Fibroblast of lung (primary cell): Measurements from ENCODE around the gene TMC5. TPM values are rescaled to one million over a fixed set of nuclear protein-coding genes. Genes with fewer than 3 reads are reported as not detected.
"Not testable (repeated sequence)": the region's sequence is repeated elsewhere in the genome, so short reads cannot be mapped to it uniquely, and the experiment has no call there.

Experiments used
- DNase-seq, 2 donors: peaks; one replicate each; pipeline versions ENCODE4 v3.0.0 to v3.0.0-alpha.2; 2010; ENCODE audit warnings: low read depth in 2 of 2
- H2AFZ ChIP-seq: 2 replicates; pipeline ENCODE4 v1.5.1; 2012; ENCODE audit warnings: low read length, control low read depth, inconsistent platforms
- H3K27ac ChIP-seq: 2 replicates; pipeline ENCODE4 v1.5.1; 2011; ENCODE audit warnings: low read length, control low read depth; ENCODE audit not compliant: insufficient read depth
- H3K27me3 ChIP-seq: 2 replicates; pipeline ENCODE4 v1.5.1; 2011; ENCODE audit warnings: mild to moderate bottlenecking, low read length; ENCODE audit not compliant: control insufficient read depth, insufficient read depth
- H3K36me3 ChIP-seq: 2 replicates; pipeline ENCODE4 v1.5.1; 2011; ENCODE audit warnings: low read length; ENCODE audit not compliant: control insufficient read depth, insufficient read depth
- H3K4me1 ChIP-seq: 2 replicates; pipeline ENCODE4 v1.5.1; 2011; ENCODE audit warnings: low read length; ENCODE audit not compliant: control insufficient read depth, insufficient read depth; ENCODE audit errors: extremely low read depth
- H3K4me2 ChIP-seq: 2 replicates; pipeline ENCODE4 v1.5.1; 2011; ENCODE audit warnings: low read length, control low read depth; ENCODE audit not compliant: insufficient read depth; ENCODE audit errors: extremely low read depth
- H3K4me3 ChIP-seq, 4 experiments: fragments of 200-600 bp in 1 of 4; sonication (generic) in 1 of 4; replicated peaks in 1 of 4; 2 replicates each; pipeline ENCODE4 v1.5.1; 2011 to 2016; ENCODE audit warnings: low read length in 4 of 4, low read depth in 3 of 4, mild to moderate bottlenecking in 3 of 4, control low read depth in 2 of 4, inconsistent platforms in 1 of 4, mixed read lengths in 1 of 4; ENCODE audit not compliant: insufficient read depth in 1 of 4; ENCODE audit errors: control extremely low read depth in 1 of 4
- H3K79me2 ChIP-seq: 2 replicates; pipeline ENCODE4 v1.5.1; 2012; ENCODE audit warnings: mild to moderate bottlenecking, low read length, inconsistent platforms; ENCODE audit not compliant: control insufficient read depth, insufficient read depth
- H3K9ac ChIP-seq: 2 replicates; pipeline ENCODE4 v1.5.1; 2011; ENCODE audit warnings: mild to moderate bottlenecking, low read length, control low read depth; ENCODE audit not compliant: insufficient read depth
- H3K9me3 ChIP-seq: 2 replicates; pipeline ENCODE4 v1.5.1; 2012; ENCODE audit warnings: low read depth, low read length; ENCODE audit not compliant: control insufficient read depth, insufficient read depth
- H4K20me1 ChIP-seq: 2 replicates; pipeline ENCODE4 v1.5.1; 2011; ENCODE audit warnings: low read length; ENCODE audit not compliant: control insufficient read depth, insufficient read depth; ENCODE audit errors: extremely low read depth
- EZH2 ChIP-seq: IDR thresholded peaks from 2 replicates; pipeline ENCODE4 v1.5.1; 2012; ENCODE audit warnings: low read length, control low read depth, mild to moderate bottlenecking; ENCODE audit errors: missing control alignments
- polyA plus RNA-seq, 2 donors: library from polyadenylated mRNA; depleted of rRNA in 1 of 2; stranded (reverse) in 1 of 2; unstranded in 1 of 2; fragments of >200 nt; gene quantifications; 2 replicates each; pipeline ENCODE4 v1.2.1, GENCODE V29; 2011 to 2012; ENCODE audit warnings: missing spikeins in 1 of 2
- total RNA-seq: library from RNA; depleted of rRNA; stranded (reverse); fragments of >200 nt; gene quantifications from 2 replicates; pipeline ENCODE4 v1.2.1, GENCODE V29; 2014
- TF ChIP-seq, protein P1 (sequence below), 2 donors: IDR thresholded peaks in 1 of 2; conservative IDR thresholded peaks in 1 of 2; 1 replicate in 1 of 2; 2 replicates in 1 of 2; pipeline ENCODE4 v1.5.1; 2011 to 2012; ENCODE audit warnings: low read length in 2 of 2, control low read depth in 1 of 2, inconsistent platforms in 1 of 2, low read depth in 1 of 2, mild to moderate bottlenecking in 1 of 2

The TMC5 gene
- total and polyA plus RNA-seq, 2 donors (not counting 1 experiment from before 2014, with no cell fraction given): not detected

DNA sequence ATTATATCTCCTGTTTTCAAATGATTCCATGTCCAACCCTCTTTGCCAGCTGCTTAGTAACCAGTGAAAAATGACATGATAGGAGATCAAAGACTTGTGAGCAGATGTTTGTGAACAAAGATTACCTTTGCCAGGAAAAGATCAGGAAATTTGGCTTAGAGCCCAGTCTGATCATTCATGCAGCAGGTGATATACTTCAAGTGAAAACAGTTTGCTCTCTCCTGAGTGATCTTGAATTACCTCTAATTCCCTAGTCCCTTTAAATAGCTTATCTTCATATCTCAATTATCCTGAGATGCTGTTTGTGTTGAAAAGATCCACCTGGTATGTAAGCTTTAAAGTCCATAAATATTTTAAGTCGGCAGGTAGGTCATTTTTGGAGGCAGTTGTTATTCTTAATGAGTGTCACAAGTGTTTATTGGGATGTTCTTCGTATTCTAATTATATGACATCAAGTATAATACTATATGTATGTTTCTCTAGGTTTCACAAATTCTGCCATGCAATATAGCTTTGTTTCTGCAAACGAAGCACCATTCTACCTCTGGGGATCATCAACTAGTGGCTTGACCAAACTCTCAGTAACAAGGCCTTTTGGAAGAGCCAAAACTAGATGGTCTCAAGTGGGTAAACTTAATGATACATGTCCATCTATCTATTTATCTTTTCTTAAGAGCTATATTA lies 124.6 kb downstream of the TMC5 start:
- Histone ChIP-seq H3K9me3 (no peaks in the 10 kb centered on the region), H3K9ac (no peak overlapping the region), H3K36me3 (no peaks in the 10 kb centered on the region), H3K27me3 (no peaks in the 10 kb centered on the region), H3K4me1 (no peaks in the 10 kb centered on the region), H3K4me3 (no peak overlapping the region), H3K4me2 (no peak overlapping the region), H4K20me1 (no peaks in the 10 kb centered on the region), H2AFZ (no peak overlapping the region), H3K79me2 (no peaks in the 10 kb centered on the region), H3K27ac (no peak overlapping the region)
- no peak for TF ChIP-seq EZH2
- TF ChIP-seq, protein P1, sequence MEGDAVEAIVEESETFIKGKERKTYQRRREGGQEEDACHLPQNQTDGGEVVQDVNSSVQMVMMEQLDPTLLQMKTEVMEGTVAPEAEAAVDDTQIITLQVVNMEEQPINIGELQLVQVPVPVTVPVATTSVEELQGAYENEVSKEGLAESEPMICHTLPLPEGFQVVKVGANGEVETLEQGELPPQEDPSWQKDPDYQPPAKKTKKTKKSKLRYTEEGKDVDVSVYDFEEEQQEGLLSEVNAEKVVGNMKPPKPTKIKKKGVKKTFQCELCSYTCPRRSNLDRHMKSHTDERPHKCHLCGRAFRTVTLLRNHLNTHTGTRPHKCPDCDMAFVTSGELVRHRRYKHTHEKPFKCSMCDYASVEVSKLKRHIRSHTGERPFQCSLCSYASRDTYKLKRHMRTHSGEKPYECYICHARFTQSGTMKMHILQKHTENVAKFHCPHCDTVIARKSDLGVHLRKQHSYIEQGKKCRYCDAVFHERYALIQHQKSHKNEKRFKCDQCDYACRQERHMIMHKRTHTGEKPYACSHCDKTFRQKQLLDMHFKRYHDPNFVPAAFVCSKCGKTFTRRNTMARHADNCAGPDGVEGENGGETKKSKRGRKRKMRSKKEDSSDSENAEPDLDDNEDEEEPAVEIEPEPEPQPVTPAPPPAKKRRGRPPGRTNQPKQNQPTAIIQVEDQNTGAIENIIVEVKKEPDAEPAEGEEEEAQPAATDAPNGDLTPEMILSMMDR (conservative IDR thresholded peaks at IDR 0.05 in 1 of 2, IDR thresholded peaks at IDR 0.05 in 1 of 2; ENCODE audit: low read depth in 1 of 2, low read length in 2 of 2): no peak
- no peak for DNase-seq

DNA sequence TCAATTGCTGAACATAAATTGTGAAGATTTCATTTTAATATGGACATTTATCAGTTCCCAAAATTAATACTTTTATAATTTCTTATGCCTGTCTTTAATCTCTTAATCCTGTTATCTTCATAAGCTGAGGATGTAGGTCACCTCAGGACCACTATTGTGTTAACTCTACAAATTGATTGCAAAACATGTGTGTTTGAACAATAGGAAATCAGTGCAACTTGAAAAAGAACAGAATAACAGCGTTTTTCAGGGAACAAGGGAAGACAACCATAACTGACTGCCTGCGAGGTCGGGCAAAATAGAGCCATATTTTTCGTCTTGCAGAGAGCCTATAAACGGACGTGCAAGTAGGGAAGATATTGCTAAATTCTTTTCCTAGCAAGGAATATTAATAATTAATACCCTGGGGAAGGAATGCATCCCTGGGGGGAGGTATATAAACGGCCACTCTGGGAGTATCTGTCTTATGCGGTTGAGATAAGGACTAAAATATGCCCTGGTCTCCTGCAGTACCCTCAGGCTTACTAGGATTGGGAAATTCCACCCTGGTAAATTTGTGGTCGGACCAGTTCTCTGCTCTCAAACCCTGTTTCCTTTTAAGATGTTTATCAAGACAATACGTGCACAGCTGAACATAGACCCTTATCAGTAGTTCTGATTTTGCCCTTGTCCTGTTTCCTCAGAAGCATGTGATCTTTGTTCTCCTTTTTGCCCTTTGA lies 125.8 kb downstream of the TMC5 start:
- H3K4me1 ChIP-seq, DNase-seq, H2AFZ ChIP-seq, H4K20me1 ChIP-seq, H3K9me3 ChIP-seq, H3K4me2 ChIP-seq, H3K27ac ChIP-seq, H3K27me3 ChIP-seq, H3K9ac ChIP-seq, H3K79me2 ChIP-seq, H3K4me3 ChIP-seq, H3K36me3 ChIP-seq: not testable (repeated sequence)

DNA sequence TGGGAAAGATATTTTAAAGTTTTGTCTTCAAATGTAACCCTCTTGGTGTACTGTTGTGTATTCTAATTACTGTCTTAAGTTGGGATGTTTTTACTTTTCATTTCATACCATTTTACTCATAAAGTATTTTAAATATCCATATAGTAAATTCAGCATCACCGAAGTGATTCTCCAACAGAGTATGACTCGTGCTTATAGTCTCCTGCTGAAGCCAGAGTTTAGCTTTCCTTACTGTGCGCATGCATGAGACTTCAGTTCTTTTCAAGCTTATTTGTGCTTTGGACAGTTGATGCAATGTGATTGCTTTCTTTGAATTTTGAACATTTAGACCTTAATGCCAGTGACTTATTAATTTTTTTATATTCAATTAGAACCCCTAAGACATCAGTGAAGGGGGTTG lies 130.5 kb downstream of the TMC5 start:
- Histone ChIP-seq H3K79me2 (no peaks in the 10 kb centered on the region), H3K4me2 (no peak overlapping the region), H3K27me3 (no peaks in the 10 kb centered on the region), H3K9ac (no peak overlapping the region), H4K20me1 (no peaks in the 10 kb centered on the region), H3K4me1 (no peaks in the 10 kb centered on the region), H3K36me3 (peaks cover 2% of the 10 kb centered on the region), H3K4me3 (no peak overlapping the region), H3K9me3 (no peaks in the 10 kb centered on the region), H2AFZ (no peak overlapping the region), H3K27ac (no peak overlapping the region)
- no peak for DNase-seq
- TF ChIP-seq, protein P1 (conservative IDR thresholded peaks at IDR 0.05 in 1 of 2, IDR thresholded peaks at IDR 0.05 in 1 of 2; ENCODE audit: low read depth in 1 of 2, low read length in 2 of 2): no peak
- no peak for TF ChIP-seq EZH2

Other genes starting within 250 kb of the TMC5 start
- gene SYT17, start 249.6 kb upstream of the TMC5 start, total RNA-seq: 0.26 and 0.33 TPM in 2 replicates
- gene SYT17, start 249.6 kb upstream of the TMC5 start, polyA plus RNA-seq: 0.15 TPM in 1 of 2 replicates, not detected in the other
- not detected in 2 replicates for gene CLEC19A, start 132.2 kb upstream of the TMC5 start, total RNA-seq
- not detected in 2 replicates for gene CLEC19A, start 132.2 kb upstream of the TMC5 start, polyA plus RNA-seq
- gene GDE1, start 104.2 kb downstream of the TMC5 start, total RNA-seq: 52.1 and 74.3 TPM in 2 replicates
- gene GDE1, start 104.2 kb downstream of the TMC5 start, polyA plus RNA-seq: 68.8 and 91.3 TPM in 2 replicates
- gene CCP110, start 106.1 kb downstream of the TMC5 start, total RNA-seq: 14.0 and 14.1 TPM in 2 replicates
- 8.8 and 9.4 TPM in 2 replicates for gene CCP110, start 106.1 kb downstream of the TMC5 start, polyA plus RNA-seq
- gene VPS35L, start 137.8 kb downstream of the TMC5 start, total RNA-seq: 28.5 and 46.7 TPM in 2 replicates
- 54.7 and 72.2 TPM in 2 replicates for gene VPS35L, start 137.8 kb downstream of the TMC5 start, polyA plus RNA-seq